NB4 (cell line): ENCODE results near the gene CD47.

Experiments used
- DNase-seq: peaks from one replicate; pipeline ENCODE4 v3.0.0; 2010; ENCODE audit warnings: low read depth
- H3K4me3 ChIP-seq: one replicate; pipeline ENCODE4 v1.5.1; 2011; ENCODE audit warnings: mild to moderate bottlenecking, low read depth, low read length, moderate library complexity
- MAX ChIP-seq: IDR thresholded peaks from 2 replicates; pipeline ENCODE4 v1.6.1; 2011; ENCODE audit warnings: low read depth, low read length
- MYC ChIP-seq: IDR thresholded peaks from 2 replicates; pipeline ENCODE4 v1.6.1; 2011; ENCODE audit warnings: low read depth, low read length
- POLR2A ChIP-seq: IDR thresholded peaks from 2 replicates; pipeline ENCODE4 v1.6.1; 2011; ENCODE audit warnings: mild to moderate bottlenecking; ENCODE audit not compliant: insufficient read length; ENCODE audit errors: extremely low read depth
- TF ChIP-seq, protein P1 (sequence below): IDR thresholded peaks from one replicate; pipeline ENCODE4 v1.5.1; 2012; ENCODE audit warnings: low read depth, low read length

Gene CD47

GRCh38 chr3:108126348-108126747, 35.5 kb upstream of the CD47 start:
- DNase-seq = no peak
- peak overlapping the region; percentile 72 for H3K4me3 ChIP-seq
- no peak for TF ChIP-seq POLR2A
- TF ChIP-seq MYC = no peak

DNA sequence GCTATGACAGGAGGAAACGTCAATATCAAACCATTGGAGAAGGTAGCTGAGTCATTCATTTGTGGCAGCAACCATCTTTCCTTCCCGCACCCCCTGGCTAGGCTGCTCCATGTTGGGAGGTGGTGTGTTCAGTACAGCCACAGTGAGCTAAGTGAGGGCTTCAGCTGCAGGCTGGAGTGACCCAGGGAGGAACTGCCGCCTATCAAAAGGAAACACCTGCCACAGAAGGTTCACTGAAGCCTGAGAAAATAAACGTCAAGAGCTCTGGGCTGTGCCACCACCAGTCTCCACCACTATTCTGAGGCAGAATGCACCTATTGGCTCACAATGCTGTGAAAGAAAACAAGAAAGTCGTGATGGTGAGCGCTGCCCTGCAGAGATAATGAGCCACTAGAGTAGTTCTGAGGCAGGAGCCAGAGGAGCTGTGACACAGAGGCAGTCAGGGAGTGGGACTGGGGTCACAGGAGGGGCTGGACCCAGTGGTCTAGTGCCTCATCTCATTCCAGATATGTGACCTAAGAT, 34.8 kb upstream of the CD47 start:
- peak; percentile 81 for DNase-seq
- peak; percentile 58 for TF ChIP-seq MAX
- TF ChIP-seq POLR2A = no peak
- peak; percentile 66 for TF ChIP-seq MYC
- TF ChIP-seq, protein P1, sequence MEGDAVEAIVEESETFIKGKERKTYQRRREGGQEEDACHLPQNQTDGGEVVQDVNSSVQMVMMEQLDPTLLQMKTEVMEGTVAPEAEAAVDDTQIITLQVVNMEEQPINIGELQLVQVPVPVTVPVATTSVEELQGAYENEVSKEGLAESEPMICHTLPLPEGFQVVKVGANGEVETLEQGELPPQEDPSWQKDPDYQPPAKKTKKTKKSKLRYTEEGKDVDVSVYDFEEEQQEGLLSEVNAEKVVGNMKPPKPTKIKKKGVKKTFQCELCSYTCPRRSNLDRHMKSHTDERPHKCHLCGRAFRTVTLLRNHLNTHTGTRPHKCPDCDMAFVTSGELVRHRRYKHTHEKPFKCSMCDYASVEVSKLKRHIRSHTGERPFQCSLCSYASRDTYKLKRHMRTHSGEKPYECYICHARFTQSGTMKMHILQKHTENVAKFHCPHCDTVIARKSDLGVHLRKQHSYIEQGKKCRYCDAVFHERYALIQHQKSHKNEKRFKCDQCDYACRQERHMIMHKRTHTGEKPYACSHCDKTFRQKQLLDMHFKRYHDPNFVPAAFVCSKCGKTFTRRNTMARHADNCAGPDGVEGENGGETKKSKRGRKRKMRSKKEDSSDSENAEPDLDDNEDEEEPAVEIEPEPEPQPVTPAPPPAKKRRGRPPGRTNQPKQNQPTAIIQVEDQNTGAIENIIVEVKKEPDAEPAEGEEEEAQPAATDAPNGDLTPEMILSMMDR = no peak
- peak overlapping the region; percentile 72 for H3K4me3 ChIP-seq

DNA sequence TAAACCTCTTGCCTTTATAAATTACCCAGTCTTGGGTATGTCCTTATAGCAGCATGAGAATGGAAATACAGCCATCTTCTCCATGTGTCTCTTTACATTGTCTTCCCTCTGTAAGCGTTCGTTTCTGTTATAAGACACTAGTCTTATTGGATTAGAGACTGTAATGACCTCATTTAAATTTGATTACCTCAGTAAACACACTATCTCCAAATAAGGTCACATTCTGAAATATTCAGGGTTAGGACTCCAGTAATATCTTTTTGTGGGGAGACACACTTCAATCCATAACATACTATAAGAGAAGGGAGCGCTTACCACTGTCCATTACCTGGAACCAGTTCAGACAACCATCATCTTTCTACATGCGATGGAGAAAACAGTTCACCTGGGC, 34.3 kb upstream of the CD47 start:
- TF ChIP-seq MAX (no peak), POLR2A (no peak), MYC (no peak)
- TF ChIP-seq, protein P1 = no peak
- H3K4me3 ChIP-seq = peak overlapping the region; percentile 72
- DNase-seq = no peak

- peak overlapping the region; percentile 72 for H3K4me3 ChIP-seq
- peak; percentile 24 for TF ChIP-seq POLR2A
- peak; percentile 84 for TF ChIP-seq MAX
- TF ChIP-seq, protein P1 = no peak
- peak; percentile 82 for TF ChIP-seq MYC
- DNase-seq = peak; percentile 87
Observed at GRCh38 chr3:108124337-108125152, 33.7 kb upstream of the CD47 start.

GRCh38 chr3:108123326-108123725, 32.5 kb upstream of the CD47 start:
- TF ChIP-seq POLR2A = no peak
- TF ChIP-seq, protein P1 = no peak
- TF ChIP-seq MYC = no peak
- TF ChIP-seq MAX = no peak
- no peak overlapping the region for H3K4me3 ChIP-seq
- no peak for DNase-seq

DNA sequence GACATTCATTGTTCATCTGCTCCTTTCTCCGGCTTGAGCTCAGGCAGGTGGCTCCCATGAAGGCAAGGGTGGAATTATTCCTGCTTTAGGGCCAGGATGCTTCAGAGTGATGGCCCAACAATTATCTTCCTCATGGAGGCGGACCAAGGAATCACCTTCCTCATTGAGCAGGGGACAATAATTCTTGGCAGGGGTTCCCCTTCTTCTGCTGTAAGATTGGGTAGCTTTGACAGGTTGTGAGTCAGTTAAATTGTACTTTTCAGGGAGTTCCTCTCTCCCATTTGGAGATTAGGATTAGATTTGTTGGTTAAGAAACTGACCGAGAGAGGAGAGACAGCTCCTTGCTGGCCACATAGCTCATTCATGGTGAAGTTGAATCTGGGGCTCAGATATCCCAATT, 31.4 kb upstream of the CD47 start:
- DNase-seq = no peak
- TF ChIP-seq, protein P1 = no peak
- no peak for TF ChIP-seq POLR2A
- no peak for TF ChIP-seq MYC
- TF ChIP-seq MAX = no peak
- no peak overlapping the region for H3K4me3 ChIP-seq
